CD8-positive, alpha-beta memory T cell (primary cell): Measurements from ENCODE around the gene RGL3. TPM values are rescaled to one million over a fixed set of nuclear protein-coding genes. Genes with fewer than 3 reads are reported as not detected.
"Not testable (repeated sequence)": the region's sequence is repeated elsewhere in the genome, so short reads cannot be mapped to it uniquely, and the experiment has no call there.

ENCODE experiments used
- CTCF ChIA-PET: fragments of 350-600 bp; sonication (Branson Sonifier 250); formaldehyde crosslinking; loops from one replicate; lab custom pipeline; 2021; ENCODE audit warnings: antibody characterized with exemption; lab: Charles Lee
- POLR2A ChIA-PET: fragments of 350-600 bp; sonication (Branson Sonifier 250); formaldehyde crosslinking; loops from one replicate; lab custom pipeline; 2021; ENCODE audit warnings: antibody characterized with exemption; lab: Charles Lee
- DNase-seq, 5 donors: peaks; one replicate each; pipeline versions ENCODE4 v3.0.0 to v3.0.0-alpha.2; 2020 to 2022; ENCODE audit warnings: mixed read lengths in 1 of 5
- H3K27ac ChIP-seq: one replicate; pipeline ENCODE4 v1.7.0; 2013; ENCODE audit warnings: low read depth, mild to moderate bottlenecking, low read length, moderate library complexity
- H3K27me3 ChIP-seq: 2 replicates; pipeline ENCODE4 v1.7.0; 2013; ENCODE audit warnings: low read length, mild to moderate bottlenecking; ENCODE audit not compliant: insufficient read depth, poor library complexity, severe bottlenecking
- H3K36me3 ChIP-seq: 2 replicates; pipeline ENCODE4 v1.7.0; 2013; ENCODE audit warnings: mild to moderate bottlenecking, low read length, moderate library complexity; ENCODE audit not compliant: insufficient read depth
- H3K4me1 ChIP-seq: 2 replicates; pipeline ENCODE4 v1.7.0; 2013; ENCODE audit warnings: mild to moderate bottlenecking, low read length, moderate library complexity; ENCODE audit not compliant: insufficient read depth
- H3K4me3 ChIP-seq: 2 replicates; pipeline ENCODE4 v1.7.0; 2013; ENCODE audit warnings: mild to moderate bottlenecking, low read length
- H3K9me3 ChIP-seq: 2 replicates; pipeline ENCODE4 v1.7.0; 2013; ENCODE audit warnings: mild to moderate bottlenecking, low read length
- H3K27ac Mint-ChIP-seq, 8 donors: one replicate each; pipeline ENCODE4 v1.8.0; 2020 to 2021; ENCODE audit warnings: mixed read lengths in 8 of 8, mild to moderate bottlenecking in 6 of 8, inconsistent platforms in 3 of 8, moderate library complexity in 3 of 8
- H3K27me3 Mint-ChIP-seq, 2 donors: one replicate each; pipeline ENCODE4 v1.8.0; 2020 to 2021; ENCODE audit warnings: mixed read lengths in 2 of 2, mild to moderate bottlenecking in 1 of 2, moderate library complexity in 1 of 2
- H3K36me3 Mint-ChIP-seq, 3 donors: one replicate each; pipeline ENCODE4 v1.8.0; 2020 to 2021; ENCODE audit warnings: mixed read lengths in 3 of 3, inconsistent platforms in 1 of 3, mild to moderate bottlenecking in 1 of 3
- H3K4me1 Mint-ChIP-seq, 3 donors: one replicate each; pipeline ENCODE4 v1.8.0; 2020 to 2021; ENCODE audit warnings: mixed read lengths in 3 of 3, inconsistent platforms in 1 of 3, mild to moderate bottlenecking in 1 of 3
- H3K4me3 Mint-ChIP-seq, 7 donors: one replicate each; pipeline ENCODE4 v1.8.0; 2020 to 2021; ENCODE audit warnings: mixed read lengths in 7 of 7, mild to moderate bottlenecking in 6 of 7, moderate library complexity in 4 of 7, inconsistent platforms in 2 of 7
- H3K9me3 Mint-ChIP-seq, 5 donors: one replicate each; pipeline ENCODE4 v1.8.0; 2020 to 2022; ENCODE audit warnings: mixed read lengths in 5 of 5, mild to moderate bottlenecking in 3 of 5, moderate library complexity in 2 of 5, inconsistent platforms in 1 of 5
- polyA plus RNA-seq: library from polyadenylated mRNA; unstranded; fragments of 300-500 nt; fragmentation: Illumina TruSeq; gene quantifications from one replicate; pipeline ENCODE4 v1.2.3, GENCODE V29; 2021
- total RNA-seq, 2 experiments: library from RNA; stranded (reverse); gene quantifications; one replicate each; pipeline ENCODE4 v1.2.3, GENCODE V29; 2021

The RGL3 gene
- total and polyA plus RNA-seq, 3 experiments from 2014 or later, result not detected

GRCh38 chr19:11410682-11411081 is 8.4 kb downstream of the RGL3 start:
- DNase-seq, result no peak
- Histone ChIP-seq H3K36me3 (no peaks in the 10 kb centered on the region), H3K9me3 (no peaks in the 10 kb centered on the region), H3K27ac (no peak overlapping the region), H3K4me1 (no peaks in the 10 kb centered on the region), H3K27me3 (peaks cover 8% of the 10 kb centered on the region), H3K4me3 (no peak overlapping the region)
- H3K4me1 Mint-ChIP-seq, result no peaks in the 10 kb centered on the region
- POLR2A ChIA-PET, result no interaction called here
- H3K27ac Mint-ChIP-seq, result no peak overlapping the region
- no peaks in the 10 kb centered on the region for H3K36me3 Mint-ChIP-seq
- CTCF ChIA-PET, result no interaction called here
- peaks cover 3 to 23% of the 10 kb centered on the region in 2 donors for H3K27me3 Mint-ChIP-seq
- H3K9me3 Mint-ChIP-seq, result no peaks in the 10 kb centered on the region
- no peak overlapping the region for H3K4me3 Mint-ChIP-seq

GRCh38 chr19:11408591-11408990 is 10.5 kb downstream of the RGL3 start:
- Histone ChIP-seq H3K4me1 (no peaks in the 10 kb centered on the region), H3K27ac (no peak overlapping the region), H3K27me3 (peaks cover 8% of the 10 kb centered on the region), H3K36me3 (no peaks in the 10 kb centered on the region), H3K9me3 (no peaks in the 10 kb centered on the region), H3K4me3 (no peak overlapping the region)
- no peak overlapping the region for H3K27ac Mint-ChIP-seq
- no peak overlapping the region for H3K4me3 Mint-ChIP-seq
- POLR2A ChIA-PET, result no interaction called here
- DNase-seq, result no peak
- no peaks in the 10 kb centered on the region for H3K4me1 Mint-ChIP-seq
- CTCF ChIA-PET, result interaction anchor here (4.8 kb wide), 1 partner anchor 26 kb away, joined by 21 read pairs; the partner anchor contains the start of gene EPOR
- no peaks in the 10 kb centered on the region for H3K9me3 Mint-ChIP-seq
- no peaks in the 10 kb centered on the region for H3K36me3 Mint-ChIP-seq
- peaks cover 3 to 23% of the 10 kb centered on the region in 2 donors for H3K27me3 Mint-ChIP-seq

DNA sequence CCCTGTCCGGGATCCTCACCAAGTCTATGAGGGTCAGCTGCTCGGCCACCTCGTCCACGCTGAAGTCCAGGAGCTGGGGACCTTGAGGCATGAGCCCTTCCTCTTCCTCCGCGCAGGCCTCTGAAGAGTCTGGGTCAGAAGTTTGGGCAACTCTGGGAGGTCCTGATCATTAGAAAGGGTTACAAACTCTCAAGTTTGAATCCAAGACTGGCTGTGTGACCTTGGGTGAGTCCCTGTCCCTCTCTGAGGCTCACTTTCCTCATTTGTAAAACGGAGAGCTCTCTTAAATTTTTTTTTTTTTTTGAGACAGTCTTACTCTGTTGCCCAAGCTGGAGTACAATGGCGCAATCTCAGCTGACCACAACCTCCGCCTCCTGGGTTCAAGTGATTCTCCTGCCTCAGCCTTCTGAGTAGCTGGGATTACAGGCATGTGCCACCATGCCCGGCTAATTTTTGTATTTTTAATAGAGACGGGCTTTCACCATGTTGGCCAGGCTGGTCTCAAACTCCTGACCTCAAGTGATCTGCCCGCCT is 12.3 kb downstream of the RGL3 start:
- H3K27ac Mint-ChIP-seq, H3K4me3 ChIP-seq, H3K4me3 Mint-ChIP-seq, H3K27me3 ChIP-seq, H3K27ac ChIP-seq, H3K9me3 ChIP-seq, H3K36me3 ChIP-seq, DNase-seq, POLR2A ChIA-PET, H3K9me3 Mint-ChIP-seq, H3K36me3 Mint-ChIP-seq, H3K4me1 ChIP-seq, H3K4me1 Mint-ChIP-seq: not testable (repeated sequence)
- H3K27me3 Mint-ChIP-seq, result peaks cover 3 to 19% of the 10 kb centered on the region in 2 donors
- CTCF ChIA-PET, result interaction anchor here (1.2 to 4.8 kb wide), 2 partner anchors 11 to 24 kb away, joined by 3 to 21 read pairs; partner anchors contain the start of gene EPOR

- Histone ChIP-seq H3K4me1 (no peaks in the 10 kb centered on the region), H3K27me3 (peaks cover 8% of the 10 kb centered on the region), H3K4me3 (no peak overlapping the region), H3K36me3 (no peaks in the 10 kb centered on the region), H3K27ac (no peak overlapping the region), H3K9me3 (no peaks in the 10 kb centered on the region)
- H3K27me3 Mint-ChIP-seq, result peaks cover 3 to 16% of the 10 kb centered on the region in 2 donors
- no peaks in the 10 kb centered on the region for H3K9me3 Mint-ChIP-seq
- H3K36me3 Mint-ChIP-seq, result no peaks in the 10 kb centered on the region
- H3K4me3 Mint-ChIP-seq, result no peak overlapping the region
- no peak overlapping the region for H3K27ac Mint-ChIP-seq
- ChIA-PET POLR2A (interaction anchor here (0.6 kb wide), 1 partner anchor 15 kb away, joined by 4 read pairs; no protein-coding TSS in a partner anchor), CTCF (interaction anchor here (1.2 to 4.8 kb wide), 2 partner anchors 12 to 24 kb away, joined by 3 to 21 read pairs; partner anchors contain the start of gene EPOR)
- no peaks in the 10 kb centered on the region for H3K4me1 Mint-ChIP-seq
- no peak for DNase-seq
Measured at GRCh38 chr19:11405846-11406643, 13.1 kb downstream of the RGL3 start.

DNA sequence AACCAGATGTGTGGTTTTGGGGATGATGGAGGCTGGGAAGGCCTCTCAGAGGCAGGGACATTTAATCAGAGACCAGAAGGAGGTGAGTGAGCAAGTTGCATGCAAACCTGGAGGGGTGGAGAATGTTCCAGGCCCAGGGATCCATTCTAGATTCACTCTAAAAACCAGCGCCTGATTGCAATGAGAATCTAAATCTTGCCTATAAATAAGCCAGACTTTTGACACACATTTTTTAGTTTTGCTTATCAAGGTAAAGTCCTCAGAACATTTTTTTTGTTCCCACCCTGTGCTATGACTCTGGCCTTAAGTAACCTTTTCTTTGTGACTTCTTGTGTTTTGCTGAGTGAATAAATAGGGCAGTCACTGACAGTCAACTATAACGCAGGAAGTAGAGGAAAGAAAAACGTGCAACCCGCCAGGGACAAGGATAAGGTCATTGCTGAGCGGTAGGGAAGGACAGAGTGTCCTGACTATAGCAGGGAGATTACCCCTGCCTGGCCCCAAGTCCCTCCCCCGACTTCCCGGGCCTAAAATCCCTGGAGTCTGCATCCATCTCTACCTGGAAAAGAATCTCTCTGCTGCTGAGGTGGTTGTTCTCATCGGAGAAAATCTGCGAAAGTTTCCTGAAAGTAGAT is 14.4 kb downstream of the RGL3 start:
- ChIA-PET POLR2A (no interaction called here), CTCF (no interaction called here)

DNA sequence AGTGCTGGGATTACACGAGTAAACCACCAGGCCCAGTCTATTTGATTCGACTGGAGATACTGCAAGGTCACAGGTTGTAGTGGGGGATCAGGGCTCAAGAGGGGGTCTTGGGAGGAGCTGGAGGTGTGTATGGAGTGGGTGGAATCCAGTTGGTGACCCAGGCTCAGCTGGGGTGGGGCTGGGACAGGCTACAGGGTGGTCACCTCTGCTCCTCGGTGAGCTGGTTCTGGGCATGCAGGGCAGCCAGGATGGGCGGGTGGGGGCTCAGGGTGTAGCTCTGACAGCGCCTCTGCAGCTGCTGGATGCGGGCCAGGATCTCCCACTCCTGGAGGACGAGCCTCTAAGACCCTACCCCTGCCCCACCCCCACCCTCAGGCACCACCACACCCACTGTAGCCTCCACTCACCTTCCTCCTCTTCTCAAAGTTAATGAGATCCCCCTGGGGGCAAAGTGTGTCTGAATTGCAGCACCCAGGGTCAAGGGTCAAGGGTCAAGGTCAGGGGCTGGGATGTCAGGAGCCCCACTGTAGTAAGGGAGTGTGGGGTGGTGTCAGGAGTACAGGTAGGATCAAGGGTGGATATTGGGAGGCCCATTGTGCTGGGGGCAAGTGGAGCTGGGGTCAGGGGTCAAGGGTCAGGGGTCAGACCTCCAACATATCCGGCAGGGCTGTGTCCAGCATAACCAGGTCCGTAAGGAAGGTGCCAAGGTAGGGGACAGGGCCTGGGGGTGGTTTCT is 17.1 kb downstream of the RGL3 start:
- no peak overlapping the region for H3K27ac ChIP-seq
- POLR2A ChIA-PET, result no interaction called here
- H3K9me3 ChIP-seq, result no peaks in the 10 kb centered on the region
- H3K4me1 Mint-ChIP-seq, result no peaks in the 10 kb centered on the region
- no peak for DNase-seq
- no peaks in the 10 kb centered on the region for H3K9me3 Mint-ChIP-seq
- peaks cover 0 to 2% (median 0%) of the 10 kb centered on the region in 3 donors for H3K36me3 Mint-ChIP-seq
- no peak overlapping the region for H3K4me3 ChIP-seq
- CTCF ChIA-PET, result interaction anchor here (0.7 to 1.6 kb wide), 2 partner anchors 18 to 21 kb away, joined by 3 to 6 read pairs; partner anchors contain the start of gene EPOR
- no peaks in the 10 kb centered on the region for H3K36me3 ChIP-seq
- no peaks in the 10 kb centered on the region for H3K4me1 ChIP-seq
- no peak overlapping the region for H3K27ac Mint-ChIP-seq
- no peak overlapping the region for H3K4me3 Mint-ChIP-seq
- peaks cover 1 to 13% of the 10 kb centered on the region in 2 donors for H3K27me3 Mint-ChIP-seq
- H3K27me3 ChIP-seq, result peaks cover 5% of the 10 kb centered on the region

More for the DNA sequence above, 14.4 kb downstream of the RGL3 start:
- H3K9me3 Mint-ChIP-seq, result no peaks in the 10 kb centered on the region
- no peak overlapping the region for H3K27ac ChIP-seq
- H3K27me3 Mint-ChIP-seq, result peaks cover 2 to 18% of the 10 kb centered on the region in 2 donors
- no peaks in the 10 kb centered on the region for H3K4me1 Mint-ChIP-seq
- peaks cover 0 to 2% (median 0%) of the 10 kb centered on the region in 3 donors for H3K36me3 Mint-ChIP-seq
- H3K36me3 ChIP-seq, result no peaks in the 10 kb centered on the region
- no peak overlapping the region for H3K4me3 ChIP-seq
- H3K9me3 ChIP-seq, result no peaks in the 10 kb centered on the region
- H3K4me3 Mint-ChIP-seq, result no peak overlapping the region
- H3K27me3 ChIP-seq, result peaks cover 8% of the 10 kb centered on the region
- peak overlapping the region in 1 of 8 donors; percentile 47 for H3K27ac Mint-ChIP-seq
- no peak for DNase-seq
- H3K4me1 ChIP-seq, result no peaks in the 10 kb centered on the region

GRCh38 chr19:11400798-11401197 is 18.3 kb downstream of the RGL3 start:
- no peak overlapping the region for H3K27ac Mint-ChIP-seq
- CTCF ChIA-PET, result interaction anchor here (1.6 kb wide), 1 partner anchor 17 kb away, joined by 6 read pairs; the partner anchor contains the start of gene EPOR
- peaks cover 0 to 2% (median 0%) of the 10 kb centered on the region in 3 donors for H3K36me3 Mint-ChIP-seq
- no peaks in the 10 kb centered on the region for H3K9me3 Mint-ChIP-seq
- POLR2A ChIA-PET, result no interaction called here
- DNase-seq, result no peak
- H3K4me1 Mint-ChIP-seq, result no peaks in the 10 kb centered on the region
- peaks cover 9 to 15% of the 10 kb centered on the region in 2 donors for H3K27me3 Mint-ChIP-seq
- H3K4me3 Mint-ChIP-seq, result no peak overlapping the region
- Histone ChIP-seq H3K27me3 (no peaks in the 10 kb centered on the region), H3K4me3 (no peak overlapping the region), H3K9me3 (no peaks in the 10 kb centered on the region), H3K27ac (no peak overlapping the region), H3K4me1 (no peaks in the 10 kb centered on the region), H3K36me3 (no peaks in the 10 kb centered on the region)
